ENCODE results near the gene SIMC1.
"Not testable (repeated sequence)": the region's sequence is repeated elsewhere in the genome, so short reads cannot be mapped to it uniquely, and the experiment has no call there.

DNA sequence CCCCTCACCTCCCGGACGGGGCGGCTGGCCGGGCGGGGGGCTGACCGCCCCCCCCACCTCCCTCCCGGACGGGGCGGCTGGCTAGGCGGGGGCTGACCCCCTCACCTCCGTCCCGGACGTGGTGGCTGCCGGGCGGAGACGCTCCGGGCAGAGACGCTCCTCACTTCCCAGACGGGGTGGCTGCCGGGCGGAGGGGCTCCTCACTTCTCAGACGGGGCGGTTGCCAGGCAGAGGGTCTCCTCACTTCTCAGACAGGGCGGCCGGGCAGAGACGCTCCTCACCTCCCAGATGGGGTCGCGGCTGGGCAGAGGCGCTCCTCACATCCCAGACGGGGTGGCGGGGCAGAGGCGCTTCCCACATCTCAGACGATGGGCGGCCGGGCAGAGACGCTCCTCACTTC lies 13.9 kb downstream of the SIMC1 start:
- TF ChIP-seq, protein P1, sequence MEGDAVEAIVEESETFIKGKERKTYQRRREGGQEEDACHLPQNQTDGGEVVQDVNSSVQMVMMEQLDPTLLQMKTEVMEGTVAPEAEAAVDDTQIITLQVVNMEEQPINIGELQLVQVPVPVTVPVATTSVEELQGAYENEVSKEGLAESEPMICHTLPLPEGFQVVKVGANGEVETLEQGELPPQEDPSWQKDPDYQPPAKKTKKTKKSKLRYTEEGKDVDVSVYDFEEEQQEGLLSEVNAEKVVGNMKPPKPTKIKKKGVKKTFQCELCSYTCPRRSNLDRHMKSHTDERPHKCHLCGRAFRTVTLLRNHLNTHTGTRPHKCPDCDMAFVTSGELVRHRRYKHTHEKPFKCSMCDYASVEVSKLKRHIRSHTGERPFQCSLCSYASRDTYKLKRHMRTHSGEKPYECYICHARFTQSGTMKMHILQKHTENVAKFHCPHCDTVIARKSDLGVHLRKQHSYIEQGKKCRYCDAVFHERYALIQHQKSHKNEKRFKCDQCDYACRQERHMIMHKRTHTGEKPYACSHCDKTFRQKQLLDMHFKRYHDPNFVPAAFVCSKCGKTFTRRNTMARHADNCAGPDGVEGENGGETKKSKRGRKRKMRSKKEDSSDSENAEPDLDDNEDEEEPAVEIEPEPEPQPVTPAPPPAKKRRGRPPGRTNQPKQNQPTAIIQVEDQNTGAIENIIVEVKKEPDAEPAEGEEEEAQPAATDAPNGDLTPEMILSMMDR (conservative IDR thresholded peaks at IDR 0.05; ENCODE audit: low read depth, low read length), result not testable (repeated sequence)
- not testable (repeated sequence) for TF ChIP-seq EZH2phosphoT487 (IDR thresholded peaks at IDR 0.05; ENCODE audit: borderline replicate concordance, low read length)

All from PC-3 (cell line).